ENCODE measurements around the gene APLP2. TPM values are rescaled to one million over a fixed set of nuclear protein-coding genes. Genes with fewer than 3 reads are reported as not detected.
A peak's percentile ranks its signal among the peaks of the same experiment; 100 is the strongest.

The APLP2 gene
- total and polyA plus RNA-seq, 2 of the 4 experiments (the other 2 are of a cell fraction) = 127 to 235 TPM

DNA sequence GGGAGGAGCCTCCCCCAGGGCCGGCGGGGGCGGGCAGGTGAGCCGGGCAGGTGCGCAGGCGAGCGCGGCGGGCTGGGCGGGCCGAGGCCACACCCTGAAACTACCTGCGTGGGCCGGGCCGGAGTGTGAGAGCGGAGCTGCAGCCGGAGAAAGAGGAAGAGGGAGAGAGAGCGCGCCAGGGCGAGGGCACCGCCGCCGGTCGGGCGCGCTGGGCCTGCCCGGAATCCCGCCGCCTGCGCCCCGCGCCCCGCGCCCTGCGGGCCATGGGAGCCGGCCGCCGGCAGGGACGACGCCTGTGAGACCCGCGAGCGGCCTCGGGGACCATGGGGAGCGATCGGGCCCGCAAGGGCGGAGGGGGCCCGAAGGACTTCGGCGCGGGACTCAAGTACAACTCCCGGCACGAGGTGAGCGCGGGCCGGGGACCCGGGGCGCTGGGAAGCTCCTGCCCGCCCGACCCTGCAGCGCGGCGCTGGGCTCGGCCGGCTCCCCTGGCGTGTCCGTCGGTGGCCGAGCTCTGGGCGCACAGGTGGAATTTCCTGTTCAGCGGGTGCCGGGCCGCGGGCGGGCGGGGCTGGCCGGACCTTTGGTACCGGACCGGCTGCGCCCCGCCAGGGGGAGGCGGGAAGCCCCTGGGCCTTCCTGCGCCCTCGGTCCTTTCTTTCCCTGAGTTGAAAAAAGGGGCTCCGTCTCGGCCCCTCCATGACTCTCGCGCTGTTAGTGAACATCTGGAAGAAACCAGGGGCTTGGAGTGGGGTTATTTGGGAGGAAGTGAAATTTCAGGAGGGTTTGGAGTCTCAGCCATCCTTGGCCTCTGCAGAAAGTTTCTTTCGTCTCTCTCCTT, 90.2 kb downstream of the APLP2 start, which contains the start of gene ST14:
Gene ST14 (plus strand): TSS at position 126 of the 841 bp plus-strand sequence. CDS start 198 bp downstream, at position 324.
- H2BK120ac ChIP-seq (ENCODE audit: low read depth, low read length) = no peak within 1 kb of the TSS
- H3K27ac ChIP-seq (ENCODE audit: insufficient read depth, low read length) = no peak within 1 kb of the TSS
- peaks cover 3% of the 10 kb centered on the region; the same call in 1 of the 2 replicates for H3K9me1 ChIP-seq (ENCODE audit: insufficient read depth, low read length)
- ChIA-PET CTCF (no interaction called here), POLR2A (ENCODE audit: unreplicated experiment) (no interaction called here)
- dilution Hi-C loops (cut with HindIII; ENCODE audit: low sequenced_read_pairs, unreplicated experiment) (no loop called here), intact Hi-C loops (cut with micrococcal nuclease) (no loop called here), in situ Hi-C loops (cut with MboI; ENCODE audit: low sequenced_read_pairs) (no loop called here)
- H3K4me3 ChIP-seq (ENCODE audit: insufficient read depth, low read depth, low read length) = no peak within 1 kb of the TSS; the same call in 1 of the 2 replicates
- no peak within 1 kb of the TSS for H3K18ac ChIP-seq (ENCODE audit: low read depth, low read length)
- H3K56ac ChIP-seq (ENCODE audit: extremely low read depth, insufficient read depth, low read length) = no peak within 1 kb of the TSS
- H4K20me1 ChIP-seq (ENCODE audit: insufficient read depth, low read length) = no peaks in the 10 kb centered on the region
- H2BK5ac ChIP-seq (ENCODE audit: low read depth, low read length, poor library complexity, severe bottlenecking) = no peak within 1 kb of the TSS
- H3K4ac ChIP-seq (ENCODE audit: low read depth, low read length) = no peak within 1 kb of the TSS
- no peak within 1 kb of the TSS; the same call in 1 of the 2 replicates for H3K4me2 ChIP-seq (ENCODE audit: low read depth, low read length)
- no peaks in the 10 kb centered on the region; the same call in 1 of the 2 replicates for H3K4me1 ChIP-seq (ENCODE audit: control insufficient read depth, insufficient read depth, low read length)
- no peak within 1 kb of the TSS for H4K8ac ChIP-seq (ENCODE audit: low read depth in 2 of 2, low read length in 2 of 2)
- no peak within 1 kb of the TSS for H3K23ac ChIP-seq (ENCODE audit: low read depth, low read length)
- H2BK15ac ChIP-seq (ENCODE audit: low read depth, low read length) = no peak within 1 kb of the TSS
- H3K79me1 ChIP-seq (ENCODE audit: low read depth in 1 of 2, low read length in 2 of 2) = no peaks in the 10 kb centered on the region
- no peak within 1 kb of the TSS for H3K14ac ChIP-seq (replicated peaks; ENCODE audit: low read depth, low read length)
- no peak within 1 kb of the TSS for H3K9ac ChIP-seq (ENCODE audit: low read depth, low read length)
- H4K91ac ChIP-seq (ENCODE audit: insufficient read depth, low read depth, low read length) = no peak within 1 kb of the TSS
- BruUV-seq (replicated peaks) = no TSS peak
- H4K5ac ChIP-seq (ENCODE audit: low read depth, low read length) = no peak within 1 kb of the TSS
- DNase-seq (no peak), ATAC-seq (ENCODE audit: low read depth) (peak; percentile 45)
- 11% methylated on average over 46 of the region's 89 CpGs; no CpG with 5 or more reads in 1 of the 2 experiments for WGBS, 2 experiments (ENCODE audit: extremely low coverage in 2 of 2, insufficient read length in 1 of 2)
- no peak within 1 kb of the TSS for H2AK5ac ChIP-seq (ENCODE audit: low read depth, low read length)
- peaks cover 54% of the 10 kb centered on the region for H3K27me3 ChIP-seq (ENCODE audit: control insufficient read depth, insufficient read depth, low read length)
- peak within 1 kb of the TSS; percentile 52 for H2AFZ ChIP-seq (replicated peaks; ENCODE audit: low read length, poor library complexity)
- TF ChIP-seq MAFK (IDR thresholded peaks at IDR 0.05; ENCODE audit: low read depth, low read length) (no peak), MAZ (IDR thresholded peaks at IDR 0.05; ENCODE audit: borderline replicate concordance, low read depth, low read length) (no peak), SMC3 (IDR thresholded peaks at IDR 0.05; ENCODE audit: low read depth, low read length) (no peak), NFE2L2 (IDR thresholded peaks at IDR 0.05; ENCODE audit: low read depth, low read length) (no peak)
- no peak within 1 kb of the TSS for H2BK20ac ChIP-seq (ENCODE audit: low read depth, low read length)
- H2AK9ac ChIP-seq (replicated peaks; ENCODE audit: low read depth, low read length, poor library complexity) = no peak within 1 kb of the TSS
- no peaks in the 10 kb centered on the region for H3K9me3 ChIP-seq (ENCODE audit: control insufficient read depth, insufficient read depth, low read length)
- H3K36me3 ChIP-seq (ENCODE audit: control insufficient read depth, insufficient read depth, low read length) = no peaks in the 10 kb centered on the region
